Stimulated activated CD8-positive, alpha-beta memory T cell treated with anti-CD3 and anti-CD28 coated beads, Interleukin-7, amount 100 ng/mL, for 4 hours (primary cell): ENCODE data around the gene TRIP12.
"Not testable (repeated sequence)": the region's sequence is repeated elsewhere in the genome, so short reads cannot be mapped to it uniquely, and the experiment has no call there.

Experiments
- DNase-seq, 2 donors: peaks; one replicate each; pipeline ENCODE4 v3.0.0-alpha.2; 2020; ENCODE audit warnings: low read depth in 2 of 2

Gene TRIP12

GRCh38 chr2:229921892-229922448, at the start of gene TRIP12:
TRIP12 (minus strand) TSS chr2:229922009; CDS start chr2:229880079, 41,930 bp downstream.
- peak; percentile 77 to 85 for DNase-seq

- no peak for DNase-seq
Observed at GRCh38 chr2:229971298-229971790, 49.5 kb upstream of the TRIP12 start.

GRCh38 chr2:229970406-229970805, 48.6 kb upstream of the TRIP12 start:
- no peak for DNase-seq

- no peak for DNase-seq
Observed at GRCh38 chr2:229969921-229970320, 48.1 kb upstream of the TRIP12 start.

GRCh38 chr2:229963596-229963995, 41.8 kb upstream of the TRIP12 start:
- not testable (repeated sequence) for DNase-seq

GRCh38 chr2:229956491-229956890, 34.7 kb upstream of the TRIP12 start:
- no peak for DNase-seq

GRCh38 chr2:229955663-229956062, 33.9 kb upstream of the TRIP12 start:
- no peak for DNase-seq

GRCh38 chr2:229952256-229952835, 30.5 kb upstream of the TRIP12 start:
- no peak for DNase-seq

- no peak for DNase-seq
Observed at GRCh38 chr2:229947544-229947943, 25.7 kb upstream of the TRIP12 start.

GRCh38 chr2:229945975-229946374, 24.2 kb upstream of the TRIP12 start:
- DNase-seq = no peak

- no peak for DNase-seq
Observed at GRCh38 chr2:229943770-229944449, 22.1 kb upstream of the TRIP12 start.

GRCh38 chr2:229943171-229943570, 21.4 kb upstream of the TRIP12 start:
- no peak for DNase-seq

- no peak for DNase-seq
Observed at GRCh38 chr2:229942671-229943070, 20.9 kb upstream of the TRIP12 start.

- no peak for DNase-seq
Observed at GRCh38 chr2:229937537-229937936, 15.7 kb upstream of the TRIP12 start.

- DNase-seq = no peak
Observed at GRCh38 chr2:229931241-229931640, 9.4 kb upstream of the TRIP12 start.

- DNase-seq = no peak
Observed at GRCh38 chr2:229930656-229931055, 8.8 kb upstream of the TRIP12 start.

- no peak for DNase-seq
Observed at GRCh38 chr2:229927817-229928321, 6.1 kb upstream of the TRIP12 start.

GRCh38 chr2:229925201-229925600, 3.4 kb upstream of the TRIP12 start:
- no peak for DNase-seq

- not testable (repeated sequence) for DNase-seq
Observed at GRCh38 chr2:229924541-229924940, 2.7 kb upstream of the TRIP12 start.

- peak; percentile 80 for DNase-seq
Observed at GRCh38 chr2:229922449-229923386, 909 bp upstream of the TRIP12 start, which contains the start of gene FBXO36. FBXO36 (plus strand) TSS chr2:229922503; CDS start chr2:229922514, 11 bp downstream.

- DNase-seq = peak; percentile 50 to 67
Observed at GRCh38 chr2:229921101-229921891, 513 bp downstream of the TRIP12 start.
